ENCODE measurements around the gene SEMA3A.

DNA sequence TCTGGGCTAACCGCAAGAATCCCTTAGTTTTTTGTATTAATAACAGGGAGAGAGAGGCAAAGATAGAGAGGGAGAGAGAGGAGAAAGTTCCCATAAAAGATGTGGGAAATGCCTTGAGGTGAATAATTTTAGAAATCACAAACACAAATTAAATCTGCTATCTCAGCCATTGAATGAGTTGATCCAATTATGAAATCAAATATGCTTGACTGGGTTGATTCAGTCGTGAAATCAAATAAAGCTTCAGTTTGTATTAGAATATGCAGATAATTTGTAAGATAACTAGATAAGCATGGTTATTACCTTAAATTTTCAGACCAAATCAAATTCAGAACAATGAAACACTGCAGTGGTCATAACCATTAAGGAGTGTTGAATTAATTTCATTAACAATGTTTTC, 68.9 kb downstream of the SEMA3A start:
- TF ChIP-seq, protein P1, sequence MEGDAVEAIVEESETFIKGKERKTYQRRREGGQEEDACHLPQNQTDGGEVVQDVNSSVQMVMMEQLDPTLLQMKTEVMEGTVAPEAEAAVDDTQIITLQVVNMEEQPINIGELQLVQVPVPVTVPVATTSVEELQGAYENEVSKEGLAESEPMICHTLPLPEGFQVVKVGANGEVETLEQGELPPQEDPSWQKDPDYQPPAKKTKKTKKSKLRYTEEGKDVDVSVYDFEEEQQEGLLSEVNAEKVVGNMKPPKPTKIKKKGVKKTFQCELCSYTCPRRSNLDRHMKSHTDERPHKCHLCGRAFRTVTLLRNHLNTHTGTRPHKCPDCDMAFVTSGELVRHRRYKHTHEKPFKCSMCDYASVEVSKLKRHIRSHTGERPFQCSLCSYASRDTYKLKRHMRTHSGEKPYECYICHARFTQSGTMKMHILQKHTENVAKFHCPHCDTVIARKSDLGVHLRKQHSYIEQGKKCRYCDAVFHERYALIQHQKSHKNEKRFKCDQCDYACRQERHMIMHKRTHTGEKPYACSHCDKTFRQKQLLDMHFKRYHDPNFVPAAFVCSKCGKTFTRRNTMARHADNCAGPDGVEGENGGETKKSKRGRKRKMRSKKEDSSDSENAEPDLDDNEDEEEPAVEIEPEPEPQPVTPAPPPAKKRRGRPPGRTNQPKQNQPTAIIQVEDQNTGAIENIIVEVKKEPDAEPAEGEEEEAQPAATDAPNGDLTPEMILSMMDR (IDR thresholded peaks at IDR 0.05; ENCODE audit: insufficient read depth, low read length) = no peak
- TF ChIP-seq POLR2AphosphoS5 (IDR thresholded peaks at IDR 0.05; ENCODE audit: low read depth) (no peak), GABPA (IDR thresholded peaks at IDR 0.05; ENCODE audit: low read depth) (no peak), REST (IDR thresholded peaks at IDR 0.05; ENCODE audit: insufficient replicate concordance, low read depth) (no peak), SPI1 (IDR thresholded peaks at IDR 0.05; ENCODE audit: borderline replicate concordance, low read depth) (no peak)
